Activated CD8-positive, alpha-beta memory T cell treated with anti-CD3 and anti-CD28 coated beads, Interleukin-2, amount 50 U/mL, for 4 hours (primary cell): ENCODE measurements around the gene MAP3K20.
"Not testable (repeated sequence)": the region's sequence is repeated elsewhere in the genome, so short reads cannot be mapped to it uniquely, and the experiment has no call there.

Experiments used
- DNase-seq: peaks from one replicate; pipeline ENCODE4 v3.0.0-alpha.2; 2020

Gene MAP3K20

DNA sequence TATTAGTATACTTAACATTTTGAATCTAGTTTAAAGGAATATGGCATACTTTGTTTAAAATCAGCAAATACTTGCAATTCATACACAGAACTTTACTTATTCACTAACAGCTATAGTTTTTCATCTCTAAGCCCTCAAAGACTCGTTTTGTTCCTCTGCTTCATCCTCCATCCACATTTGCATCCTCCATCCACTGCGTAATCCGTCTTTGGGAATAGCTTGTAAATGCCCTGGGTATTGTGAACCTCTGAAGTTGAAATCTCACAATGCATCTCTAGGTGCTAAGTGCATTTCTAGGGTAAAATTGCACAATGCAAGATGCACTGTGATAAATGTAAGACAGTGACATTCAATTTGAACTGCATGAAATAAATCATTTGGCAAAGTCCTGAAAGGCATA, 163.2 kb downstream of the MAP3K20 start:
- DNase-seq = no peak

DNA sequence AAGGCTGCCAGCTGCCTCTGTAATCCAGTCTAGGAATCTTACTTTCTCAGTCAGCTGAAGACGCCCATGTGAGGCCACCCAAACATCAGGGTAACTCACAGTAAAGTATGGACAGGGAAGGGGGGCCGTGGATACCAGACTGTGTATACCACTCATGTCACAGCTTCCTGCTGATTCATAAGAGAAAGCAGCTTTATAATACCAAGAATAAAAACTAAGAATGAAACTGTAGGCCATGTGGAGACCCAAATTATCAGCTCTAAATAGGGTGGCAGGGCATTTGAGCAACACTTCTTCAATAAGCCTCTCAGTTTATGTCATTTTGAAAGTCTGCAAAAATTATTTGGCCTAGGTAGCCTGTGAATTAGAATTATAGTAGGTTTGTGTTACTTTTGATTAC, 164.0 kb downstream of the MAP3K20 start:
- no peak for DNase-seq

DNA sequence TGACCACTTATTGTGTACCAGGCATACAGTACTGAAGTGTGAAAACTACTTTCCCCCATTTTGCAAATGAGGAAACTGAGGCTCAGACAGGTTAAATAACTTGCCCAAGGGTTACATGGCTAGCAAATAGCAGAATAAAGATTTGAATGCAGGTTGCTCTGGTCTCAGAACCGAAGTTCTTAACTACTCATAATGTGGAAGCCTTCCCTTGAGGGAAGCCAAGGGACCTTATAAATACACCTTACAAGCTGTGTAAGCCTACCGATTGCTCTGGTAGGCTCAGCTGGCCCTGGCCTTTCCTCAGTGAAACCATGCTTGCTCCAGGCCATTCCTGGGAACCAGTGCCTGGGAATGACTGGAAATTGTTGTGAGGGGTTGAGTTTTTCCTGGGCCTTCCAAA, 164.4 kb downstream of the MAP3K20 start:
- DNase-seq = no peak

DNA sequence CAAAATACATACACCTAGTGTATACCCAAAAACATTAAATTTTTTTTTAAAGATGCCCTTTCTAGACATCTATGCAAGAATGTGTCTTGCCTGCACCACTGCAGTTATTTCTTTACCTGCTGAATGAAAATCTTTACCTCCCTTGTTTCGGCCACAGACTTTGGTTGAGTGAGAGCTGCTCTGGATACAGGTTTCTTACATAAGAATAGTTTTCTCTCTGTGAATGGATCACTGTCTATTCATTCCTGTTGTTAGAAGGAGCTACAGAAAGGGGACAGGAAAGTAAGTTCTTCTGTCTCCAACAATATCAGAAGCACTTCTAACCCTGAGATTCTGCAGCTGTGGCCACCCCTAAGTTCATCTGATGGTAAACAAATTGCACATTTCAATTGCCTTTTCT, 166.0 kb downstream of the MAP3K20 start:
- DNase-seq = no peak

DNA sequence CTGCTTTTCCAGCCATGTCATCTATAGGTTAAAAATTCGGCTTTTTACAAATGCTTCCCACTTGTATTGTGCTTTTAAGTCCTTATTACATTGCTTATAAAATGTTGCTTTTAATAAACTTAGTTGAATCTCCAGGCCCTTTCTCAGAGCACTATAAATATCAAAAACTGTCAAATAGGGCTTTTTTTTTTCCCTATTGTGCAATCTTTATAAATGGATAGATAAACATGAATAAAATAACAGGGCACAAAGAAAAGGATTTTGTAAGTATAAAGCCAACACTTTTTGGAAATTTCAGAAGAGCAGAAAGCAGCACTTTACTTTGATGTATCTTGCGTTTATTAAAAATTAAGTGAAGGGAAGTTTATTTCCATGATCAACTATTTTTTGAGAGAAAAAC, 171.5 kb downstream of the MAP3K20 start:
- no peak for DNase-seq

DNA sequence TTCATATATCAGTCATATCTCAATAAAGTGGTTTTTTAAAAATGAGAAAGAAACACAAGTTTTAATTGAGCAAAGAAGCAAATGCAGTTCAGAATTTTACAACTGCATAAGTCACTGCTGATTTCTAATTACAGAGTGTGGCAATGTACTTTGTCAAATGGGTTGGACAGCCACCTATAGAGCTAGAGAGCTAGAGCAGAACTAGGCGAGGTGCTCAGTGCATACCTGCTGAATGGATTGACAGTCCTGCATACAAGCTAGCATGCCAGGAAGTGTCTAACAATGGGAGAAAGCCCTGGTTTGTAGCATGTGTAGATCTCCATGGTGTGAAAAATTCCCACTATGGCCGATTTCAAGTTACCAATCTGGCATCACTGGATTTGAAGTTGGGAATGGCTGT, 172.7 kb downstream of the MAP3K20 start:
- no peak for DNase-seq

DNA sequence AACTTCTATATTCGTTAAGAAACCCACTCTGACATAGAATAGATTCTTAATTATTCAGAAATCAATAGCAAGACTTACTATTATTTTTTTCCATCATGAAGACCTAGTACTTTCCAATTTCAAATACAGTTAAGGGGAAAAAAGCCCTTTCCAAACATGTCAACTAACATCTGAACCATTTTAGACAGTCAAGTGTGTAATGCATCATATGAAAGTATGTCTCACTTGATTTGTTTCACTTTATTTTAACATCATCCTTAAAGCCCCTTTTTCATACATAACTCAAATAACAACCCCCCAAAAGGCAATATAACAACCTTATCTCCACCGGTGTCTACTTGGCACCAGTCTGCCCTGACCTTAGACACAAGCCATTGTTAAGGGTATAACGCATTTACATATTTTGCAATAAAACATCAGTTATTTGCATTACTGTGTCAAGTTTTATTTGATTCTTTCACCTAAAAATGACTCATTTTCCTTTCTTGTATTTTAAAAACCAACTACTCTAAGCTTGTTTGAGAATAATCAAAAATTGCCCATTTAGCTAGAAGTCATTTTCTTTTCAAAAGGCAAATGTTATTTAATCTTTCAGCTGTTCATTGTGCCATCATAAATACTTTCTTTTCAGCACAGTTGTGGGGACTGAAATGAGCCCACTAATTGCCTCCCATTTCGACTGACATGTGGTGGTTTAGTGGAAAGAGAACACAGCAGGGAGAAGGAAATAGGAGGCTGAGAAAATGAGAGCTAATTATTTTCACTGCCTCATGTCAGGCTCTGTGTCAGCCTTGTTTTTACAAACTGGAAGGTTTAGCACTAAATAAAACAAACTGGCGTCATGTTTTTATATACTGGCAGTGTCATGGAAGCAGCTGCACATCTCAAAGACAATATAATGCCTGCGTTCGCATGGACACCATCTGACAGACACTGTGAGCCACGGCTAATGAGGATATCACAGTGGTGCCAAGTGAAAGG, 174.3 kb downstream of the MAP3K20 start:
- DNase-seq = no peak

DNA sequence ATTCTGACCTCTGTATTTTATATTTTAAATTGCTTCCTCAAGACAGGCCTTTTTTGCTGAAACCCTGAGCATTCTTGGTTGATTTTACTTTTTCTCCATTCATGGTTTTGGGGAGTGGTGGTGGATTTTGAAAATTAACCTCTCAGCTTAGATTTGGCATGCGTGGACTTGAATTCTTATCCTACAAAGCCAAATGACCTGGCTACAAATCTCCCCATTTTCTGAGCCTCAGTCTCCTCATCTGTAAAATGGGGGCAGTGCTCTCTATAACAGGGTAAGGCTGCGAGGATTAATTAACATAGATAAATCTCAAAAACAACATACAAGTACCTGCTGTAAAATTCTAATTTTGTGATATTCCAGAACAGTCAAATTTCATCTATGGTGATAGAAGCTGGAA, 175.6 kb downstream of the MAP3K20 start:
- no peak for DNase-seq

DNA sequence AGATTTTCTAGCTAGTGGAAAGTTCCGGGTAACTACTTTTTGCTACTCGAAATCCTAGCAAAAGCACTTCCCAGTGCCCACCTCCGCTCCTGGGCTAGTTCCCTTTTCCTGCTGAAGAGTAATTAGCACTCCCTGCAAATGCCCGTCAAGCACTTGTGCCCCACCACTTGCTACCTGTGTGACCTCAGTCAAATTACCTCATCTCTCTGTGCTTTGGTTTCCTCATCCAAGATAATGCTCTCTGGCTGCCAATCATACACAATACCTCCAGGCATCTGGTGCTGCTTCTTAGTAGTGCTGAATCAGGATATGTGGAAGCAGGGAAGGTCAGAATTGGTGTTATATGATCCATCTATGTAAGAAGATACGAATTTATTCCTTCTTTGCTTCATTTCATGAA, 176.9 kb downstream of the MAP3K20 start:
- no peak for DNase-seq

DNA sequence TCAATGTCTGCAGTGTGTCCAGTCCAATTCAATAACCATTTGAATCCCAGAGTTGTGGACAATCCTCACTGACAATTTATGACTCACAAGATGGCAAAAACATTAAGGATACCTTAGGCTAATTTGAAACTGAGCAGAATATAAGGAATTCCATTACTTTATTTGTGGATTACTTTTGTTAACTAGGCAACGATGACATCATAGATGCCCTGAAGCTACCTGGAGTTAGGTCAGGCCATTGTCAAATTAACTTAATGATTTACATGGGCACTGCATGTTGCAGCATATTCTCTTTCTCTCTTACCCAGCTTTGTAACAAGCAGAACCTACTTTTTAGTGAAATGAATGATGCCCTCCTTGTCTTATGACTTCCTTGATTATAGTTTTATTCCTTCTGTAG, 179.0 kb downstream of the MAP3K20 start:
- no peak for DNase-seq

DNA sequence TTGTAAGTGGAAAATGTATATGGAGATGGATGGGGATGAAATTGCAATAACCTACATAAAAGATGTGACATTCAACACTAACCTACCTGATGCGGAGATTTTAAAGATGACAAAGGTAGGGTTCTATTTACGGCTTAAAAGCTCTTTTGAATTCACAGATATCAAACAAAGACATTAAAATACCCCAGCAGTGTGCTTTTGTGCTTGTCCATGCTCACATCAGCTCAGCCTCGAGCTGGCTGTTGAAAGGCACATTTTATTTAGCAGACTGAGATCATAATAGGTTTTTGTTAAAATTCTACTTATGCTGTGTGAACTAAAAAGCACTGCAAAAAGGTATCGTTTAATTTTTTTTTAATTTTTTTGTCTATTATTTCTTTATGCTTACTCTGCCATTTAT, 183.1 kb downstream of the MAP3K20 start:
- no peak for DNase-seq

DNA sequence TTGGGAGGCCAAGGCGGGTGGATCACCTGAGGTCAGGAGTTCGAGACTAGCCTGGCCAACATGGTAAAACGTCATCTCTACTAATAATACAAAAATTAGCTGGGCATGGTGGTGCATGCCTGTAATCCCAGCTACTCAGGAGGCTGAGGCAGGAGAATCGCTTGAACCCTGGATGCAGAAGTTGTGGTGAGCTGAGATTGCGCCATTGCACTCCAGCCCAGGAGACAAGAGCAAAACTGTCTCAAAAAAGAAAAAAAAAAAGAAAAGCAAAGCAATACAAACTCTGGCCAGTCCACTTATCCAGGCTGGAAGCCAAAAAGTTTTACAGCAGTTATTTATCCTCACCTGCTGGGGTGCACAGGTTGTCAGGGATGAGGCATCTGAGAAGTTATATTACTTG, 186.7 kb downstream of the MAP3K20 start:
- DNase-seq = not testable (repeated sequence)

DNA sequence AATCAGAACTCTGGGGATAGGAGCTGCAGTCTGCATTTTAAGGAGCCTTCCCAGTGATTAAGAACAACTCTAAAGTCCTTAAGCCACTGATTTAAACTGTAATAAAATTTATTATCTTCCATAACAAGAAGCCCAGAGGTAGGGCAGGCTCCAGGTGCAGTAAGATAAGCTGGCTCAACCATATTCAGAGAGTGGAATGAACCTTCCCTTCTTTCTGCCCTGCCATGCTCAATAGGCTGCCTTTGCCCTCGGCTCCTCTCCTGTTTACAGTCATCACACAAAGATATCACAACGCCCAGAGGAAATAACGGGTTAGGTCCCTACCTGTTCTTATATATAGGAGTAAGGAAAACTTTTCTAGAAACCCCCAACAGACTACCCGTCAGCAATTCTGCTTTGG, 188.5 kb downstream of the MAP3K20 start:
- DNase-seq = no peak

DNA sequence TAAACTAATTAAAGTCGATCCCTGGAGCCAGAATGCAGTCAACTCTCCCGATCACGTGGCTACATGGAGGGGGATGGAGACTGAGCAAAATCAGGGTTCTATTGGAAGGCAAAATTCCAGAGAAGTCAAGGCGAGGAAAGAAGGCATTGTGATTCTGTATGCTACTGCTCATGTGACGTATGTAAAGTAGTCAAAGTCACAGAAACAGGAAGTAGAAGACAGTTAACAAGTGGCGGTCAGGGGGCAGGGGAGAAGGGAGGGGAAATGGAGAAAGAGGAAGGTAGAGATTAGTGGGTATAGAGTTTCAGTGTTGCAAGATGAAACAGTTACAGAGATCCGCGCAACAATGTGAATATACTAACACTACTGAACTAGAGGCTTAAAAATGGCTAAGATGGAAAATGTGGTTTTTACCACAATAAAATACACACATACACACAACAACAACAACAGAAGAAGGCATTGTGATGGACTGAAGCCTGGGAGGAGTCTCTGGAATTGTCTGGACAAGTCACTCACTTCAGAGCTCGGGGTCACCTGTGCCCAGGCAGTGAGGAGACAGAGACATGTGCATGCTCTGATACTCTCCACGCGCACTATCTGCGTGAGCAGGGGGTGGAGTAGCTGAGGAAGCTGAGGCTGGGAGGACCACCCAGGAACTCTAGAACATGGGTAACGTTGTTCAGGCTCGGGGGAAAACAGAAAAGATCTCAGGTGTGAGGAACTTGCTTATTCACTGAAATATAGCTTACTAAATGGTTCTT, 189.1 kb downstream of the MAP3K20 start:
- DNase-seq = no peak

DNA sequence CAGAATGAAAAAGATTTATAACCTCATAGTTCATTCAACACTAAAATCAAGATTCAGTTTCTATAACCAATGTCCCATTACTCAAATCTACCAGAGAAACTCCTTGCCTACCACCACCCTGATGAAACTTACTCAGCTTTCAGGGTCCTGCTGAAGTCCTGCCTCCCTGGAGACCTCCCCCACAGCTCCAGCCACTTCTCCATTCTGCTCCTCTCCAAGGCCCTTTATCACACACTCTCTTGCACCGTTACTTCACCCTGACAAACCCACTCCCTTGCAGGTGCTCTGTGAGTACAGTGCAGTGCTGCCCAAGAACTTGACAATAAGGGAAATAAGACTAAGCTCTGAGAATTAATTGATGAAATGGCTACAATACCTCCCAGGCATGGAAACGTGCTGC, 195.5 kb downstream of the MAP3K20 start:
- DNase-seq = no peak

DNA sequence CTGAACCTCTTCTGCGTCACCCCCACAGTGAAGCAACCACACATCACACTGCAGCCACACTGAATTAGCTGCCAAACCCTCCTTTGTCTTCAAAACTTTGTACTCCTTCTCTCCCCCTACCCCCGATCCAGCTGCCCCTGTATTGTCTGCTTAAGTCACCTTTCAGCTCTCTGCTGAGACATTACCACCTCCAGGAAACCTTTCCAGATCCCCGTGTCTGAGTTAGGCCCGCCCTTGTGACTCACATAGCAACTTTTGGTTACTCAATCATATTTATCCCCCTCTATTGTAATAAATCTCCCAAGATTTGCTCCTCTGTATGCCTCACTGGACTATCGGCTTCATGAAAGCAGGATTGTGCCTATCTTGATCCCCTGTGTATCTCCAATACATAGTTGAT, 196.2 kb downstream of the MAP3K20 start:
- no peak for DNase-seq

DNA sequence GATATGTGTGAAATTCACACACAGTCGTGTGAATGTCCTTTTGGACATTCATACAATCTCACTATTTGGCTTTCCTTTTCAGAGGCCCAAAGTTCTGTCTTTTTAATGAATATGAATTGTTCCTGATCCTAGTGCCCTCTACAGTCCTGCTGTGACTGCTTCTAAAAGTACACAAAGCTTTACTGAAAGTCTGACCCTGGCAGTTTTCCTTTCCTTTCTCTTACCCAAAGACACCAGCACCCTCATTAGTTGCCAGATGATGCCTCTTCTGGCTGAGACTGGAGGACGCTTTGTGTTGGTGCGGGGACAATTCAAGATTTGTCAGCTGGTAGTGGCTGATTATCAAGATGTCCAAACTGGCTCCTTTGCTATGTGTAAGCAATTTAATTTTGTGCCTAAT, 197.2 kb downstream of the MAP3K20 start:
- DNase-seq = no peak

DNA sequence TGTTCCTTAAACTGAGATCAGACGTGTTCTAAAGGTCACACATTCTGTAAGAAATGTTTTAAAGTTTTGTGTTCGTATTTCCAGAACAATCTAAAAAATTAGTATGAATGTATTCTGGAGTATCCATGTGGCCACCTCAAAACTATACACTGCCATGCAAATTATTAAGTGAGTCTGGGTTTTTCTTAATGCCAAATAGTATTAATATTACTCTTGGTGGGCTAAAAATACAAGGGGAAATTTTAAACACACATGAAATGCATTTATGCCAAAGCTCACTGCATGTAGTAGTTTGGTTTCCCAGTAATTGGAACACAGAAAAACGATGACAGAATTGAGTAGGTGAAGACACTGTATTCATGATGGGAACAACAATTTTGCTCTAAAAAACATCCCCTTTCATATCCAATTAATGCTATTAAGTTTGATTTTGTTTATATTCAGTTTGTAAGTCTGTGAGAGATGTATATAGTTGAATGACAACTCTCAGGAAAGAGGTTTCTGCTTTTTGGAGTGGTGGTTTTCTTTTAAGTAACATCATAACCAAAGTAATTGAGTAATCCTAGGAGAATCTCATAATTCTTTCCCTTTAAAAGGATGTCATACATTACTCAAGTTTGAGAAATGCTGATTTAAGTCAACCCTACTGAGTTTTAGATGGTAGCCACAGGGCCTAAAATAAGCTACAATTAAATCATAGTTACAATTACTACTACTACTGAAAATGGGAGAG, 203.3 kb downstream of the MAP3K20 start:
- no peak for DNase-seq

DNA sequence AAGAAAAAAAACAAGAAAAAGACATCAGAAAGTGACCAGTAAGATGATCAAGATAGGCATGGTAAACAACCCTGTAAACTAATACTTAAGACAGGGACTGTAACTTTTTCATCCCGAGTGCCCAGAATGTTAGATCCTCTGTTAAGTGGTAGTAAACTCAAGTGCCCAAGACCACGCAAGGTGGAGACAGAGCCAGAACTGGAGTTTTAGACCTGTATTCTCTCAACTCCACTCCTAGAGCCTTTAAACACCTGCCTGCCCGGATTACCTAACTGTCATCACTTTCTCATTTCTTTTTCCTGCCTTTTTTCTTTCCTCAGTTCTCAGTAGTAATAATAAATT, 203.9 kb downstream of the MAP3K20 start:
- DNase-seq = no peak

DNA sequence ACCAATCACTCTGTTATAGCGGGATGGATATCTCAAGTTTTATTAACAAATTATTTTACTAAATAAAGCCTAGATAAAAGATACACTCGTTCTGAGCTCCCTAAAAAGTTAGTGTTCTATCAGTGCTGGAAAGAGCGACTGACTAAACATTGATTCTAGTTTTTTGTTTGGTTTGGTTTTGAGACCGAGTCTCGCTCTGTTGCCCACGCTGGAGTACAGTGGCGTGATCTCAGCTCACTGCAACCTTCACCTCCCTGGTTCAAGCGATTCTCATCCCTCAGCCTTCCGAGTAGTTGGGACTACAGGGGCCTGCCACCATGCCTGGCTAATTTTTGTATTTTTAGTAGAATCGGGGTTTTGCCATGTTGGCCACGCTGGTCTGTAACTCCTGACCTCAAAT, 205.2 kb downstream of the MAP3K20 start:
- no peak for DNase-seq

DNA sequence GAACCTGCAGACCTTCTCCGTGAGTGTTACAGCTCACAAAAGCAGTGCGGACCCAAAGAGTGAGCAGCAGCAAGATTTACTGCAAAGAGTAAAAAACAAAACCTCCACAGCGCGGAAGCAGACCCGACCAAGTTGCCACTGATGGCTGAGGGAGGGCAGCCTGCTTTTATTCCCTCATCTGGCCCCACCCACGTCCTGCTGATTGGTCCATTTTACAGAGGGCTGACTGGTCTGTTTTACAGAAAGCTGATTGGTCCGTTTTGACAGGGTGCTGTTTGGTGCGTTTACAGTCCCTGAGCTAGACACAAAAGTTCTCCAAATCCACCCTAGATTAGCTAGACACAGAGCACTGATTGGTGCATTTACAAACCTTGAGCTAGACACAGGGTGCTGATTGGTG, 206.3 kb downstream of the MAP3K20 start:
- DNase-seq = not testable (repeated sequence)

DNA sequence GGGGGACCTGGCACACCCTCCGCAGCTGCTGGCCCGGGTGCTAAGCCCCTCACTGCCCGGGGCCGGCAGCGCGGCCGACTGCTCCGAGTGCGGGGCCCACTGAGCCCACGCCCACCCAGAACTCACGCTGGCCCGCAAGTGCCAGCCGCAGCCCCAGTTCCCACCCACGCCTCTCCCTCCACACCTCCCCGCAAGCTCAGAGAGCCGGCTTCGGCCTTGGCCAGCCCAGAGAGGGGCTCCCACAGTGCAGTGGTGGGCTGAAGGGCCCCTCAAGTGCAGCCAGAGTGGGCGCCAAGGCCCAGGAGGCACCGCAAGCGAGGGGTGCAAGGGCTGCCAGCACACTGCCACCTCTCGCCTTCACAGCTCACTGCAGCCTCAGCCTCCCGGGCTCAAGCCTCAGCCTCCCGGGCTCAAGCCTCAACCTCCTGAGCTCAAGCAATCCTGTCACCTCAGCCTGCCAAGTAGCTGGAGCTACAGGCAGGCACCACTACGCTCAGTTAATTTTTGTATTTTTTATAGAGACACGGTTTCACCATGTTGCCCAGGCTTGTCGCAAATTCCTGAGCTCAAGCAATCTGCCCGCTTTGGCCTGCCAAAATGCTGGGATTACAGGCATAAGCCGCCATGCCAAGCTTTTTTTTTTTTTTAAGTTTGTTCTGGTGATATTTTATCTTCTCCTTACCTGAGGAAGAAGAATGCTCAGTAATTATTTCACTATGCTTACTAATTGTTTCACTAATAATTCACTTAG, 207.3 kb downstream of the MAP3K20 start:
- DNase-seq = no peak
